ENCODE data around the gene KLHDC10.
"Not testable (repeated sequence)": the region's sequence is repeated elsewhere in the genome, so short reads cannot be mapped to it uniquely, and the experiment has no call there.

The KLHDC10 gene

DNA sequence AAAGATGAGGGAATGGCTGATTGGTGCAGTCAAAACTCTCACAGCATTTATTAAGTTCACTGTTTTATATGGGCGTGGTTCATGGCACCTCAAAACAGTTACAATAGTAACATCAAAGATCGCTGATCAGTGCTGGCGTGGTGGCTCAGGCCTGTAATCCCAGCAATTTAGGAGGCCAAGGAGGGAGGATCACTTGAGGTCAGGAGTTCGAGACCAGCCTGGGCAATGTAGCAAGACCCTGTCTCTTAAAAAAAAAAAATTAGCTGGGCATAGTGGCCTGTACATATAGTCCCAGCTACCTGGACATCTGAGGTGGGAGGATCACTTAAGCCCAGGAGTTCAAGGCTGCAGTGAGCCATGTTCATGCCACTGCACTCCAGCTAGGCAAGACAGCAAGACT, 48.5 kb downstream of the KLHDC10 start:
- DNase-seq = no peak

DNA sequence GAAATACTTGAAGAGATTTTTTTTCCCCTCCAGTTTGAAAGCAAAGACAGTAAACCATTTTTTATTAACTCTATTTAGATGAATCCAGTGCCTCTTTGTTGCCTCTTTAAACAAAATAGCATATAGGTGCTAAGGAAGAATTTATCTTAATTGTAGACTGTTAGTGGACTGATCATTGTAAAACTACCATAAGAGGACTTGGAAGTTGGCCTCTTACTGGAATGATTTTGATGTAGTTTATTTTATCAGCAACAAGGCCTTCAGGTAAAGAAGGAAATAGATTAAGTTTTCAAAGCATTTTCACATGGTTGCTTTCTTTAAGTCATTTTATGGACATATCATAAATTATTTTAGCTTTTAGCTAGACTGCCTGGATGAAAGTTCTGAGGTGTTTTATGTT, 53.2 kb downstream of the KLHDC10 start:
- DNase-seq = no peak

DNA sequence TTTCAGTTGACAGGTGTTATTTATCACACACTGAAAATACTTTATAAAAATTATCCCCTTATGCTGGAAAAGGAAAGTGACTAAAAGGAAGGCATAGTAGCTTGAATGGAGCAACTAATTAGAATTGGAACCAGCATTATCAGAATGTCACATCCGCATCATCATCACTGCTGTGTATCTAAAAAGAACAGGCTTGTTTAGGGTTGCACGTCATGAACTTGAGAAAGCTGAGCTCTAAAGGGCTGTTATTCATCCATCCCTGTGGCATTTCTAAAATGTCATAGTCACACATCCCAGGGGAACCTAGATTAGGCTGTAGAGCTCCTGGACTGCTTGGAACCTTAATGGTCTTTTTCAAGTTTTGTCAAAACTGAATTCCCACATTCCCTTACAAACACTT, 54.4 kb downstream of the KLHDC10 start:
- DNase-seq = no peak

DNA sequence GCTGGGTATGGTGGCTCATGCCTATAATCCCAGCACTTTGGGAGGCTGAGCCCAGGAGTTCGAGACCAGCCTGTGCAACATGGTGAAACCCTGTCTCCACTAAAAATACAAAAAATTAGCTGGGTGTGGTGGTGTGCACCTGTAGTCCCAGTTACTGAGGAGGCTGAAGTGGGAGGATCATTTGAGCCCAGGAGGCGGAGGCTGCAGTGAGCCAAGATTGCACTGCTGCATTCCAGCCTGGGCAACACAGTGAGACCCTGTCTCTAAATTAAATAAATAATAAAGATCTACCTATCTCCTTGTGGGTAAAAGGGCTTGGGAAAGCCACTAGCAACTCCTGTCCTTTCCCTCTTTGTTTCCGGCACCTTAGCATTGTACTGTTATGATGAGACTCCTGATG, 56.5 kb downstream of the KLHDC10 start:
- not testable (repeated sequence) for DNase-seq

DNA sequence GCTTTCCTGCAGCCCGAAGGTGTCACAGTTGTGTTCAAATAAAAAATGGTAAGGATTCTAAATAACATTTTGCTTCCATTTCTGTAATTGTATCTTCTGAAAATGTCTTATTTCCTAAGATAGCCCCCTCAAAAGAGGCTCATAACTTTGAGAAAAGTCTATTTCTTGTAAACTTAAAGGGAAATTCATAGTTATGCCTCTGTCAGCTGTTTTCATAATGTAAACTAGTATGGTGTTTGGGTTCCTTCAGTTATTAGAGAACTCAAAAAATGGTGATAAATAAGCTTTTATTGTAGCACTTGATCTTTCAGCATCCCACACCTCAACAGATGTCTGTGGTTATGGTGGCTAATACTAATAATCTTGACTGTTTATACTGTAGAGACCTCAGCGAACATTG, 57.1 kb downstream of the KLHDC10 start:
- no peak for DNase-seq

DNA sequence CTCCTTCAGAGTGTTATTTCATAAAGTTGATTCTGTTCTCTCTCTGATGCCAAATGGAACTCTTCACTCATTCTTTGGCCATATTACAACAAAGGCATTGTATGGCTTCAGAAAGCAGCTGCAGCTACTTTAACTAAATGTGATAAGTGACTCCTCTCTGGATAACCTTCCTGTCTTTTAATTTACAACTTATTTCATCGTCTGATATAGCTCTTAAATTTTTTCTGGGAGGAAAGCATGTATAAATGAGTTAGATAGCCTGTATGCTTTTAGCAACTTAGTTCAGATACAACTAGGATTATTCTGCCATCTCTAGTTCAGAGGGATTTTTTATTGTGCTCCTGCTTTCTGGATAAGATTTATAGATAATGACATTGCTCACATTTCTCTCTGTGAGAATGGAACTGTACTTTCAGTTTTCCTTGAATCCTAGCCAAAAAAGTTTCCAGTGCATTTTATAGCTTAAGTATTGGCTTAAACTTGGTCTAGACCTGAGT, 57.5 kb downstream of the KLHDC10 start:
- no peak for DNase-seq

DNA sequence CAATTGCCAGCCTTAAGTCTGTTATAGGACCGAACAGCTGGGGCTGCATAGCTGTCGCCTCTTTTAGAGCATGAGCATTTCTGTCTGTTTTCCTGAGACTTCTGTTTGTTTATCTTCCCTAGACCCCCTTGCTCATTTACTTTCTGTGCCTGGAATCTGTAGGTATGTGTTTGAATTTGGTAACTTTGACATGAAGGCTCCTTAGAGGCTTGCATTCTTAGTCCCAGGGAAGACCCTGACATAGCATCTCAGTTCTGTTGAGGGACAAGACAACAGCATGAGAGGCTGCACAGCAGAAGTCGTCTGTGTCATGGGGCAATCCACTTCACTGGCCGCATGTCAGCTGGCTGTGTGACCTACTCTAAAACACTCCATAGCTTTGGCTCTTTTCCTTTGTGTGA, 58.7 kb downstream of the KLHDC10 start:
- no peak for DNase-seq

DNA sequence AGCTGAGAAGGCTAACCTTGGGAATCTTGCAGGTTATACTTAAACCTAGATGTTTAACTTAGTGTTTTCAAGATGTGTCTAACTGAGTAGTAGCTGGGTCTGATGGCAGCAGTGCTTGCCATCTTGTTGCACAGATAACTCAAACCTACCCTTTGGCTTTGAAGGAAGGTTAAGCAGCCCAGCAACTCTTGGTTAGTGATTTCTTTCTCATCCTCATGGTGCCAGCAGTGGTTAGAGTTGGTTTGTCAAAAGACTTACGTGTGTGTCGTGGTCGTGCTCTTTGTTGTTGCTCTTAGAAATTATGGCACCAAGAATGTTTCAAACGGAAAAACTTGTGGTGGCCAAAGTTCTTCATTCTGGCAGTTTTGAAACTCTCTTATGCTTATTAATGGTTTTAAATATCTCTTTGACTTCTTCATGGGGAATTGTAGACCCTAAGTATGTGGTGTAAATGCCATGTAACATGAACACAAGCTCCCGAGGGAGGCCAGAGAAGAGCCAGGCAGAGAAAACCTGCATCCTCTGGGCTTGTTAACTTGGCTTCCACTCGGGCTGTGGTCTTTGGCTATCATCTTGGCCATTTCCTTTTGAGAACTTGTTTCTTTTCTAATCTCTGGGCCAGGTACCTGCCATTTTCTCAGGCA, 61.0 kb downstream of the KLHDC10 start:
- DNase-seq = no peak

DNA sequence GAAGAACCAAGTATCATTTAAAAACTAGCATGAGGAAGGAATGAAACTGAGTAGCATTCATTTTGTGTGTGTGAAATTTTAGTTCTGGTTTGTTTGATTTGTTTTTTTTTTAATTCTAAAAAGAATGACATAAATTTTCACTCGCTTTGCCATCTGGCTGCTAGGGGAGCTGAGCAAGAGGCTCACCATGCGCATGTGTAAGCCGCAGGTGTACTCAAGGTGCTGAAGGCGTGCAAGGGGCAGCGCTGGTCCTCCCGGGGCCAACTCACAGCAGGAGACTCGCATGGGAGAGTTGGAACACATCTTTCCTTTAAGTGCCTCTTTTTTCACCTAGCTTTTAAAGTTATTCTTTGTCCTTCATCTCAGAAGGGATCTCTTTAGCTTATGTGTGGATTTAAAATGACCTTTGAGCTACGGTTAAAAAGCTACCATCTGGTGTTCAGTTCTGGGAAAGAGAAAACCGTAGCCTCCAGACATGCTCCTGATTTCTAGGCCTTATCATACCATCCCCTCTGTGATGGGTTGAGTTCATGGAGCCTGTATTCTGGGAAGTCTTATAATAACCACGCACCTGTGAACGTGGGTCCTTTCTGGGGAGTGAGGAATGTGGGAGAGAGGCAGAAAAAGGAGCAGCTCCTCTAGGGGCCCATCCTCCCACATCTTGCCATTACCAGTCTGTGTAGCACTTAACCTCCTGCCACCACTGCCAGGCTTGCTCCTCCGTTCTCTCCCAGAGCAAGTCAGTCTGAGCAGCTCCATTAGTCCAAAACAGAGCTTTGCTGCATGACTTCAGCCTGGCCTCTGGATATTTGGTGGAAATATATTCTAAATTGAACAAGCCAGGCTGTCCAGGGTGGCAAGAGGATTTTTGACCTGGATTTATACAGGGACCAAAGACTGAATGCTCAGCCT, 61.9 kb downstream of the KLHDC10 start:
- peak; percentile 82 for DNase-seq

DNA sequence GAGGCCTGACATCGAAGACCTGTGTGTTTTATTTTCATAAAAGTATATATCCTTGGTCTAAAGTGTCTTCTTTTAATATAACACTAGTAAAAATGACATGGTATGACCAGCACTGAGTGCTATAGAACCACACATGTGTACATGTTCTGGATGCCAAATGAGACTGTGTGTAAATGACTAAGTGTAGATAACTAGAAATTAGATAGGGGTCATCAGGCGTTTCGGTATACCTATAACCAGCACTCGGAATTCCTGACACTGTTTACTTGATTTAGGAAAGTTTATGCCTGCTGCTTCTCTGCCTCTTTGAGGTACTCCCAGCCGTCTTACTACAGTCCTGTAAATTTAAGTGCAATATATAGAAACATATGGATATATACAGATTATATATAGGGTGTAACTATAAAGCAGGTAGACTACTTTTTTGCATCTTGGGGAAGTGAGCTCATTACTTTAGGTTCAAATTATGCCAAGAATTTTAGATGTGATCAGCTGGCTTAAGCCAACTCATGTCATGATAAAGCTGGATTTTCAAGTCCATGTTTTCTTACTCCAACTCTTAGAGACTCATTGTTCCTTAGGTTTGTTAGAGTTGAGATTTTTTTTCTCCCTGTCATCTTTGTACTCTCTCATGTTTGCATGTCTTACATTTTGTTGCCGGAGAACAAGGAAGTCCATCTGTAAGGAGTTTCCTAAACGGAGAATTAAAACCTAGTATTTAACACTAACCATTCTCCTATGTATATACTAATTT, 62.9 kb downstream of the KLHDC10 start:
- DNase-seq = no peak

DNA sequence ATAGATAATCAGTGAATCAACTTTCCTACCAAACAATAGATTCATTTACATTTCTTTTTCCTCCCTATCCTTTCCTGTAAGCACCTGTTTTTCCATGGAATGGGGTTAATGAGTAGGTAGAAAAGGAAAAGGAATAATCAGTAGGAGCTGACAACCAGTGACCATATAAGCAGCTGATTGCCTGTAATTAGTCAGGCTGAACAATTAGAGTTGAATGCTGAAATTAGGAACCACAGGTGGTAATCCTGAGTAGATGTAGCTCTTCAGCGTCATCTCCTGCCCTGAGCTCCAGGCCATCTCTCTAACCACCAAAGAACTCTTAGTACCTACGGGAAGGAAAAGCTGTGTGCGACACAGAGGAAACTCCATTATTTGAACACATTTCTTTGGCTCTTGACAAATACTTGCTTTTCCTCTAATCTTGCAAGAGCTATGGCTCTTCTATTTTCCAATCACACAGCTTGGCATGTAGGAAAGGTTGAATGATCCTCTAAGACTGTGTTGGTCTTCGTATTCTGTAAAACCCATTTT, 63.8 kb downstream of the KLHDC10 start:
- no peak for DNase-seq

DNA sequence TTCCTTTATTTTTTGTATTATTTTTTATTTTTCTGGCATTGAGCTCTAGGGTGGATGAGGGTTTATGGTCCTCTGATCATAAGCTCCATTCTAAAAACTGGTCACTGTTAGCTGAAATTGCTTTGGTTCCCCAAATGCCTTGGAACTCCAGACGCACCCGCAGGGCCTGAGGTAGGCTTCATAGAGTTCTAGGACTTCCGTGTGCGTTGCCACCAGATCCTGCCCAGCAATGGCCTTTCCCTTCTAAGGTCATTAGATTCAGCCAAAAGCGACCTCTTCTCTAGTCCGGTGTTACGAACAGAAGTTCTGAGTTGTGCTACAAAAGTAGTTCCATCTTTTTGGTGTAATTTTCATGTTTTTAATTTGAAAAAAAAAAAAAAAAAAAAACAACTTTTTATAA, 64.4 kb downstream of the KLHDC10 start:
- DNase-seq = no peak

DNA sequence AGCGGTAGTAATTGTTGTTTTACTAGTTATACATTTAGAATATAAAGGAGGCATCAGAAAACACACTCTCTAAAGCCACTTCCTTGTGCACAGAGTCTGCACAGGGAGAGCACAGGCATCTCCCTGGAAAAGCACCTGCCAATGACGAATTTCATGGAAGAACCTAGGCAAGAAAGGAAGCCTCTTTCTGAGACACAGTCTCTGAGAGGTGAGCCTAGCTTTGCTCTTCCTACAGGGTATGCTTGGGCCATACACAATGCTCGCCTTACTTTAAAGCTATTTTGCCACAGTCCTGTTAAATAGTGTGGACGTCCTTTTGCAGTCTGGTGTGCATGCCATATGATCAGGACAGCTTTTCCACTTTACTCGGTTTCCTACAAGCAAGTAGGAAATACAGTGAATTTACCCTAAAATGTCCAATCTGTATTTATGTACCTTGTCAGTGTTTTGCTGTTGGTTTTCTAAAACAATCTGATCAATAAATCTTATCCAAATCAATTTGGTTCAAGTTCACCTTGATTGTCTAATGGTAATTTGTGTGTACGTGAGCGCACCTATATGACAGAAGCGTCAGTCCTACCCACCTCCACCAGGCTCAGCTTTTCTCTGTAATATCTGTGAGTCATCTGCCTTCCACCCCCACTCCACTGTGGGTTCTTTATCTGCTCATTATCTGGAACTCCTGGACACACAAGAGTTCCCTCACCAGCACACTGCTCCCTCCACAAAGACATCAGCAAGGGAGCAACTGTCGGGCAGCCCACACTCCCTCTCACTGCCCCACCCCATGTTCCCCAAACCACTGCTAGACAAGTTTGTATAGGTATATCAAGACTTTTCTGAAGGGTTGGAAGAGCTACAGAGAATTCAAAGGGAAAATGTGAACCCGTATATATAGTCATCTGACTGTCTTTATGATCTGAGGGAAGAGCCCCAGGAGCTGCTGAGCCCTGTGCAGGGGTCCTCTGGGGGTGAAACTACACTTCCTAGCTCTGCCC, 65.2 kb downstream of the KLHDC10 start:
- no peak for DNase-seq

DNA sequence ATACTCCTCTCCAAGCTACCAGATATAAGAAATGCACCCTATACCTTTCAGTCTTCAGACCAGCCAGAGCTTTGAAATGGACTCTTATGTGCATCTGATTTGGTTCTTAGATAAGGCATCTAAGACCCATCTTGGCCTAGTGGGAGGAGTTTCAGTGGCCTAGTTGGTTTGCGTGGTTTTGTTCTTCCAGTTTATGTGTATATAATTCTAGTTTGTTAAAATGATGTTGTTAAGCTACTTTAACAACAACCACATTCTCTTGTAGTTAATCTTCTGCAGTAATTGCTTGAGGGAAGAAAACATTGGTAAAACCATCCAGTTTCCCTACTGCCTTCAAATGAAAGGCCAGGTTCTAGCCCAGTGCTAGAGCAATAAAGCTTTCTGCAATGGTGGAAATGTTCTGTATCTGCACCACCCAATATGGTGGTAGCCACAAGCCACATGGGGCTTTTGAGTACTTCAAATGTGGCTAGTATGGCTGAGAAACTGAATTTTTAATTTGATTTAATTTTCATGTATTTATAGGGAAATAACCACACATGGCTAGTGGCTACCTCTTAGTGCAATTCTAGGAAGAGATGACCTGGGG, 66.3 kb downstream of the KLHDC10 start:
- no peak for DNase-seq

DNA sequence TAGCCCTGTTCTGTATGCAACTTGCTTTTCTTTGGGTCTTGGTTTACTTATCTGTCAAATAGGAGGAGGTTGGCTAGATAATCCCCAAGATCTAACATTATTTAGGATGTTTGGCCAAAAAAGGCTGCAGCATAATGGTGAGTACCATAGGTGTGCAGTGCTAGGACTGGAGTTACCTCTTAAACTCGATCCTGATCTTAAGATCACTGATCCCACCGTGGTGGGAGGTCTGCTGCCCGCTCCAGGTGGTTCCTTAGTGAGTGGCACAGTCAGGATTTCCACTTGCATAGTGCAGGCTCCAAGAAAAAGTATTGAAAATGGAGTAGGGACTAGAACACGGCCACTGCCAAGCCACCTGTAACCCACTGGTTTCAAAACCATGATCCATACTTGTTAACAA, 66.9 kb downstream of the KLHDC10 start:
- DNase-seq = no peak

DNA sequence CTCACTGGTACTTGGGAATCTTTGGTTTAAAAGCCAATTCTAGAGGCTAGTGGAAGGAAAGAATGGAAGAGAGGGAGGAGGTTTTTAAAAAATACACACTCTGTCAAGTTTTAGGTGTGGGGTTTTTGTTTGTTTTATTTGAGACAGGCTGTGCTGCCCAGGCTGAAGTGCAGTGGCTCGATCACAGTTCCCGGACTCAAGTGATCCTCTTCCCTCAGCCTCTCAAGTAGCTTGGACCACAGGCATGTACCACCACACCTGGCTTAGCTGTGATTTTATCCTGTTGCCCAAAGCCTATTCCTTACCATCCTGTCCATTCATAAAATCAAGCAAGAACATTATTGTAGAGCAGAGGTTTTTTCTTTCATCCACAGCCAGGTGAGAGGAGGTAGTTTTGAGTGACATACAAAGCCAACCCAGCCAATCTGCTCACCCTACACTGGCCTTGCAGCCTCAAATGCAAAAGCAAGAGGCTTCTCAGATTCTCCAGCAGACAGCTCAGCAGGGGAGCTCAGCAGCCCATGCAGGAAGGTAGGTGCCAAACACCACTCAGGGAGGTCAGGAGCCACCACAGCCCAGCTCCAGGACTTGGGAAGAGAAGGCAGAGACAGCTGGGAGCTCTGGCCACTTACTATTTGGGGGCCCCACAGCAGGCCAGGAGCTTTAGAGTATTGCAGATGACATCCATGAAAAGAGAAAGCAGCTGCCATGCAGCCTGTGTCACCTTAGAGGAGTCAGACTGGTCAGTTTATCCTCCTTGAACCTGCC, 69.0 kb downstream of the KLHDC10 start:
- no peak for DNase-seq

DNA sequence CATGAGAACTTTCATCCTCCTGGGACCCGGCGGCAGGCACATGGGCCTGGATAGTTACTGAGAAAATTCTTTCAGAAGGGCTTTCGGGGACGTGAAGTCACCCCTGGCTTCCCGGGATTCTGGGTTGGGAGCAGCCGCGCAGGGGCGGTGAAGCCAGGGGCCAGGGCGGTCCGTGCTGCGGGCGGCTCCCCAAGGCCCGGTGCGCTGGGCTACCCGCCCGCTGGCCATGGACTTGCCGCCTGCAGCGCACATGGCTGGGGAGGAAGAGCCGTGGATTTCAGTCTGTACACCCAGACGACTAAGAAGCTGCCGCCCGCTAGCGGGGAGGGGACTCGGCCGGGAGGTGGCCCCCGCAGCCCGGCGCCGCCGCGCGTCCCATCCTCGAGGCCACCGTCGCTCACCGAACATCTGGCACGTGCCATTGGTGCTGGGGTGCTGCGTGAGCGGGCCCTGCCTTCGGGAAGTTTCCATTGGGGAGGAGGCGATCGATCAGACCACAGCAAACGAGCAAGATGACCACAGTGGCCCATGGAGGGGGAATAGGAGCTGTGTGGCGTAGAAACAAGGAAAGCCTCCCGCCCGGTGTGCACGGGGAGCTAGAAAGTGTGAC, 70.3 kb downstream of the KLHDC10 start:
- DNase-seq = no peak

DNA sequence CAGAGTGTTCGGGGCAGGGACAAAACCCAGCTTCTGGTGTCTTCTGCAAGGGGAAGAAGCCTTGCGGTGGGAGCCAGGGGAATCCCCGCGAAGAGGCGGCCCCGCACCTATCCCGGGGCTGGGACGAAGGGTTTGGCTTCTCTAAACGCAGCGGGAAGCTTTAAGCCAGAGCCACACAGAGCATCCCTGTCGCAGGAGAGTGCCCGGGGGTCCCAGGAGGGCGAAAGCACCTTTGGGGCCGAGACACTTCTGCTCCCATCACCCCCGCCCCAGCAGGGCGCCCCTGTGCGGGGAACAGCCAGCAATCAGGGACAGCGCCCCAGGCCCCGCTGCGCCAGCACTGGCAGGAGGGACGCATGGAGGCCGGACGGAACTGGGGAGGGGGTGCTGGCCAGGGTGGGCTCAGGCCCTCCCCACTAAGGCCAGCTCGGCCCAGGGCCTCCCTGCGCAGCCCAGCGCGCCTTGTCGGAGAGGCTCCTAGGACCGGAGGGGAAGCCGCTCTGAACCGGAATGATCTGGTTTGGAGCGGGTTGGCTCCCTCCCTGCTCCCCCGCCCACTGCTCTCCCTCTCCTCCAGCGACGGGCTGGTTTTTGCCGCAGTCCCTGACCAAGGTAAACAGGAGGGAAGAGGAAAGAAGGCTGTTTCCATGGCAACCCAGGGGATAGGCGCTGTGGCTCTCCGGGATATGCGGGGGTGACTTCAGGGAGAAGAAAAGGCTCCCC, 71.0 kb downstream of the KLHDC10 start:
- DNase-seq = peak; percentile 90

DNA sequence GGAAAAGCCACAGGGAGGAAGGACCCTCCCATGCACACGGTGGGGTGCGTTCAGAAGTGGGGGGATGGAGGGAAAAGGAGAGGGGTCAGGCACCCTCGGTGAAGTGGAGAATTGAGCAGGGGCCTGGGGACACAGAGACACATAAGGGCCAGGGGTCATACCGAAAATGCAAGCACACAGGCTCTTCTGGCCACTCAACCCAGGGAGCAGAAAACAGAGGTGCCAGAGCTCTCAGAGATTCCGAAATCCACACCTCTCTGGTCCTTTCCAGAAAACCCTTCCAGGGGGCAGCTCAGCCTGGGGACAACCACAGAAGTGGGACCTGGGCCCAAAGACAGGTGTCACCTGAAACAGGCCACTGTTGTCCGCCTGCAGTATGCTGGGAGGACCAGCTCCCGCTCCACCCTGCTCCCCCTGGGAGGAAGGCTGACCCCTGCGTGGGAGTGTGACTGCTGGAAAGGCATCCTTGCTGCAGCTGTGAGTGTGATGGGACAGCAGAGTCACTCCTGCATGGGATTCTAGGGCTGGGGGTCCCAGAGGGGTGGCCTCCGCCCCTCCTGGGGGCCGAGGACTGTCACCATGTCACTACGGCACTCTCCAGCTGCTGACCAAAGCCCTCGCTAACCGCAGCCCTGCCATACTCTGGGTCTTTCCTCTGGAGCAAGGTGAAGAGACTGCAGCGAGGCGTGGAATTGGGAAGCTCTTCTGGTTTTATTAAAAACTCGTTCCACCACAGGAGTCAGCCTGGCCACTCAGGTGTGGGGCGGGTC, 71.7 kb downstream of the KLHDC10 start:
- DNase-seq = no peak
